Loucy (cell line): ENCODE measurements around the gene GNB5.
"Not testable (repeated sequence)": the region's sequence is repeated elsewhere in the genome, so short reads cannot be mapped to it uniquely, and the experiment has no call there.

Experiments
- H2AFZ ChIP-seq: fragments of 200-600 bp; sonication (generic); 2 replicates; pipeline ENCODE4 v1.6.0; 2016; ENCODE audit warnings: antibody characterized with exemption, mild to moderate bottlenecking, low read length, moderate library complexity
- H3F3A ChIP-seq: fragments of 200-600 bp; 2 replicates; pipeline ENCODE4 v1.6.0; 2016; ENCODE audit warnings: antibody characterized with exemption, low read depth, mild to moderate bottlenecking
- H3K27me3 ChIP-seq: fragments of 200-600 bp; sonication (generic); 2 replicates; pipeline ENCODE4 v1.6.1; 2014; ENCODE audit warnings: low read length, mild to moderate bottlenecking; ENCODE audit not compliant: insufficient read depth, poor library complexity, severe bottlenecking
- H3K36me3 ChIP-seq: fragments of 200-600 bp; sonication (generic); 2 replicates; pipeline ENCODE4 v1.6.1; 2016; ENCODE audit warnings: low read length; ENCODE audit not compliant: insufficient read depth
- H3K4me1 ChIP-seq: fragments of 200-600 bp; sonication (generic); 2 replicates; pipeline ENCODE4 v1.5.1; 2014; ENCODE audit warnings: low read length, mild to moderate bottlenecking; ENCODE audit not compliant: insufficient read depth, poor library complexity, severe bottlenecking
- H3K4me2 ChIP-seq: fragments of 200-600 bp; sonication (generic); 2 replicates; pipeline ENCODE4 v1.6.0; 2014; ENCODE audit warnings: antibody characterized with exemption, low read length, low read depth, mild to moderate bottlenecking; ENCODE audit not compliant: poor library complexity, severe bottlenecking
- H3K4me3 ChIP-seq: fragments of 200-600 bp; sonication (generic); 2 replicates; pipeline ENCODE4 v1.5.1; 2014; ENCODE audit warnings: low read length, mild to moderate bottlenecking, mixed read lengths; ENCODE audit not compliant: poor library complexity, severe bottlenecking
- H3K79me2 ChIP-seq: fragments of 200-600 bp; sonication (generic); 2 replicates; pipeline ENCODE4 v1.6.1; 2014; ENCODE audit warnings: low read length; ENCODE audit not compliant: insufficient read depth
- H3K9ac ChIP-seq: fragments of 200-600 bp; sonication (generic); 2 replicates; pipeline ENCODE4 v1.6.0; 2014; ENCODE audit warnings: mild to moderate bottlenecking, low read depth, low read length, moderate library complexity; ENCODE audit not compliant: poor library complexity, severe bottlenecking
- H3K9me2 ChIP-seq: fragments of 200-600 bp; sonication (generic); replicated peaks from 2 replicates; pipeline ENCODE4 v1.6.1; 2016; ENCODE audit warnings: low read depth, low read length, mixed read lengths
- H3K9me3 ChIP-seq: fragments of 200-600 bp; sonication (generic); 2 replicates; pipeline ENCODE4 v1.6.1; 2014; ENCODE audit warnings: mild to moderate bottlenecking, antibody characterized with exemption, low read length, low read depth; ENCODE audit not compliant: insufficient read depth
- H4K20me1 ChIP-seq: fragments of 200-600 bp; sonication (generic); 2 replicates; pipeline ENCODE4 v1.6.0; 2014; ENCODE audit warnings: antibody characterized with exemption, low read length, mild to moderate bottlenecking; ENCODE audit not compliant: insufficient read depth, poor library complexity, severe bottlenecking
- CTCF ChIP-seq: fragments of 200-600 bp; sonication (generic); conservative IDR thresholded peaks from 2 replicates; pipeline ENCODE4 v1.5.1; 2014; ENCODE audit warnings: mild to moderate bottlenecking, antibody characterized with exemption, low read length
- EZH2phosphoT487 ChIP-seq: fragments of 200-600 bp; IDR thresholded peaks from 2 replicates; pipeline ENCODE4 v1.6.1; 2018; ENCODE audit warnings: antibody characterized with exemption, mild to moderate bottlenecking, moderate library complexity, borderline replicate concordance

Gene GNB5

GRCh38 chr15:52171807-52172206 lies 19.4 kb downstream of the GNB5 start:
- Histone ChIP-seq H3K9me3 (no peaks in the 10 kb centered on the region), H4K20me1 (no peaks in the 10 kb centered on the region), H3F3A (0 out of 2 replicates have a peak, but pooled peaks cover 2% of the 10 kb centered on the region), H3K79me2 (peaks cover 49% of the 10 kb centered on the region), H3K27me3 (no peaks in the 10 kb centered on the region), H2AFZ (peak overlapping the region; percentile 57), H3K36me3 (no peaks in the 10 kb centered on the region), H3K9ac (peak overlapping the region; percentile 55), H3K9me2 (no peaks in the 10 kb centered on the region), H3K4me2 (peak overlapping the region; percentile 87), H3K4me3 (peak overlapping the region; percentile 64), H3K4me1 (peaks cover 40% of the 10 kb centered on the region)
- no peak for TF ChIP-seq EZH2phosphoT487
- TF ChIP-seq CTCF: no peak

DNA sequence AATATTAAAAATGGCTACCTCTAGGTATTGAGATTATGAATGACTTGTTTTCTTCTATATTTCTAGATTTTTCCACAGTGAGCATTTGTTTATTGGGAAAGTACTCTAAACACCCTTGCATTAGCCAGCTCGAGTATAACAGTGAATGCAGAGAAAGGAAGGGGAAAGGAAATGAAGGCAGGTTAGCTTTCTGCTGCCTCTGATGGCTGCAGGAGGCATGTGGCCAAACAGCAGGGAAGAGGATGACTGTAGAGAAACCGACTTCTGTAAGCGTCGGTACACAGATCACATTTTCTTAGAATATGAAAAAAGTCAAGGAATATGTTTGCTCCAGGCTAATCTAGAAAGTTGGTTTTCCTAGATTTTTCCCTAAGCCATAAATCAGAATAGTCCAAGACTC lies 19.8 kb downstream of the GNB5 start:
- no peaks in the 10 kb centered on the region for H3K27me3 ChIP-seq
- H3F3A ChIP-seq: 0 out of 2 replicates have a peak, but pooled peaks cover 2% of the 10 kb centered on the region
- H3K4me2 ChIP-seq: peak overlapping the region; percentile 87
- H3K4me1 ChIP-seq: peaks cover 36% of the 10 kb centered on the region
- H3K9ac ChIP-seq: peak overlapping the region; percentile 55
- peak overlapping the region; percentile 64 for H3K4me3 ChIP-seq
- no peaks in the 10 kb centered on the region for H4K20me1 ChIP-seq
- H3K79me2 ChIP-seq: peaks cover 52% of the 10 kb centered on the region
- H2AFZ ChIP-seq: peak overlapping the region; percentile 57
- no peak for TF ChIP-seq EZH2phosphoT487
- TF ChIP-seq CTCF: peak; percentile 38; the same call in 1 of the 2 replicates
- no peaks in the 10 kb centered on the region for H3K9me2 ChIP-seq
- H3K36me3 ChIP-seq: no peaks in the 10 kb centered on the region
- H3K9me3 ChIP-seq: no peaks in the 10 kb centered on the region

- not testable (repeated sequence) for H3K27me3 ChIP-seq, H3K9me2 ChIP-seq, H3K4me2 ChIP-seq, H3K9me3 ChIP-seq, H4K20me1 ChIP-seq, H2AFZ ChIP-seq, H3K36me3 ChIP-seq, H3K9ac ChIP-seq, H3F3A ChIP-seq, H3K4me3 ChIP-seq
- H3K79me2 ChIP-seq: peaks cover 52% of the 10 kb centered on the region
- peaks cover 42% of the 10 kb centered on the region for H3K4me1 ChIP-seq
These were observed 21.0 kb downstream of the GNB5 start for GRCh38 chr15:52170199-52170598.

DNA sequence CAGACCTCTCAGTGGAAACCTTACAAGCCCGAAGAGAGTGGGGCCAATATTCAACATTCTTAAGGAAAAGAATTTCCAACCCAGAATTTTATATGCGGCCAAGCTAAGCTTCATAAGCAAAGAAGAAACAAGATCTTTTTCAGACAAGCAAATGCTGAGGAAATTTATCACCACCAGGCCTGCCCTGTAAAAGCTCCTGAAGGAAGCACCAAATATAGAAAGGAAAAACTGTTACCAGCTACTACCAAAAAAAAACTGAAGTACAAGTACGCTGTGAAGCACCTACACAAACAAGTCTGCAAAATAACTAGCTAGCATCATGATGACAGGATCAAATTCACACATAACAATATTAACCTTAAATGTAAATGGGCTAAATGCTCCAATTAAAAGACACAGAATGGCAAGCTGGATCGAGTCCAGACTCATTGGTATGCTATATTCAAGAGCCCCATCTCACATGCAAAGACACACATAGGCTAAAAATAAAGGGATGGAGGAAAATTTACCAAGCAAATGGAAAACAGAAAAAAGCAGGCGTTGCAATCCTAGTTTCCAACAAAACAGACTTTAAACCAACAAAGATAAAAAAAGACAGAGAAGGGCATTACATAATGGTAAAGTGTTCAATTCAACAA lies 25.6 kb downstream of the GNB5 start:
- not testable (repeated sequence) for H3K9me3 ChIP-seq, H3K27me3 ChIP-seq, H4K20me1 ChIP-seq, H3K9ac ChIP-seq, H3K9me2 ChIP-seq, H2AFZ ChIP-seq, H3F3A ChIP-seq
- Histone ChIP-seq H3K79me2 (peaks cover 45% of the 10 kb centered on the region), H3K4me2 (peak overlapping the region; percentile 57), H3K36me3 (peaks cover 24% of the 10 kb centered on the region; the same call in 1 of the 2 replicates), H3K4me1 (peaks cover 18% of the 10 kb centered on the region), H3K4me3 (peak overlapping the region; percentile 0)
